Stimulated activated CD8-positive, alpha-beta memory T cell treated with anti-CD3 and anti-CD28 coated beads, Interleukin-7, amount 100 ng/mL, for 4 hours (primary cell): Measurements from ENCODE around the gene PCLO.

ENCODE experiments used
- DNase-seq, 2 donors: peaks; one replicate each; pipeline ENCODE4 v3.0.0-alpha.2; 2020; ENCODE audit warnings: low read depth in 2 of 2

Gene PCLO

DNA sequence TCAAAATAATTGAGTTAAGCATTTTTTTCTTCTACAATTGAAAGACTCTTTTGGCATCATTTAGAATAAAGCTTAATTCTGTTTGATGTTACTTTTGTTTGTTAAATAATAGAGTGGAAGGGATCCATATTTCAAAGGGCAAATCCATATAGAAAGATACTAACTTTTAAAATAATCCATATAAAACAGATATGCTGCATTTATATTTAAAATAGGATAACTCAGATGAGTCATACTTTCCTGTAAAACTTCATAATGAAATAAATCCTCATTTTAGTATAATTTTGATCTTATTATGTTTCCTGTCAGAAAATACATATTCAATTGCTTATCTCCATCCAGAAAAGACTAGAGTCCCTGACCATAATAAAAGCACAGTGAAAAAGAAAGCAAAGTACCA lies 323.6 kb downstream of the PCLO start:
- no peak for DNase-seq

DNA sequence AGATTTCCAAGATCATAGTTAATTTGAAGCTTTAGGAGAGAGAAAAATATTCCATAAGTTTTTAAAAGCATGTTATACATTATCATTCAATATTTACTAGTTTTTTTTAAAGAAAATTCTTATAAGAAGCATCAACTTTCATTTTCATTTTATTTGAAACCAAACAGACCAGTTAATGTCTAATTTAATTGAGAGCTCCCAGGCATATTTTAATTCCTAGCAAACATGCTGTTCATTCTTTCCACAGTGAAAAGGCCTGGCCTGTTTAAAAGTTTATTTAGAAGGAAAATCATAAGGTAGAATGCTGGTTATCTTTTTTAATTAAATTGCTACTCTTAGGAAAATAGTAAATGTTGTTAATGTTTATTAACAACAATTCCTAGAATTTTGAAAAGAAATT lies 324.4 kb downstream of the PCLO start:
- no peak for DNase-seq

DNA sequence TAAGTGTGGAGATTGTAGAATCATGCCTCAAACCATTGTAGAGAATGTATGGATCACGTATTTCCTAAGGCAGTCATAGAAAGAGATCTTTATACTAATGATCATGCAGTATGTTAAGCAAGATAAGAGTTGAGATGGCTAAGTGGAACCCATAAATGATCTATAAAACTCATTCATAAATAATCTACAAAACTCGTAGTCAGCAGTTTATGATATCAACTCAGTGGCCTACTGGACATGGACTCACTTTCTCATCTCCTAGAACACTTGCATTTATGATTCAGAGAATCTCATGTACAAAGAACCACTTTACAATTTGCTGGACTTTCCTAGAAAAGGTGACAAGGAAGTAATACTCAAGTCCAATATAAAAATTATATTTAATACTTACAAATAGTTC lies 339.6 kb downstream of the PCLO start:
- no peak for DNase-seq

DNA sequence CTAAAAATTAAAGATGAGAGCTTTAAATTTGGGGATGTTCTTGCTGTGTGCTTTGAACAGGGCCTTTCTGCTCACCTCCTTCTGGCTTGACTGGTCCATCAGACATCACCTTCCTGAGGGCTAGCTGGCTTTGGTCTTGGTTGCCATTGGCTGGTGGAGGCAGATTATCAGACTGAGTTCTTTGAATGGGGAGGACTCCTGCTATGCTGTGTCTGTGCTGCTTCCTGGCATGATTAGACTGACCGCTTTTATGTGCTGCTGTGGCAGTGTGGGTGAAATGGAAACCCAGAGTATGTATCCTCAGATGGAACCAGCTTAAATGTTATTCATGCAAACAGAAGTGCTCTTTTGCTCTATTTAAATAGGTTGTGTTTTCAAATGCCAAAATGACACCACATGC lies 341.6 kb downstream of the PCLO start:
- no peak for DNase-seq

DNA sequence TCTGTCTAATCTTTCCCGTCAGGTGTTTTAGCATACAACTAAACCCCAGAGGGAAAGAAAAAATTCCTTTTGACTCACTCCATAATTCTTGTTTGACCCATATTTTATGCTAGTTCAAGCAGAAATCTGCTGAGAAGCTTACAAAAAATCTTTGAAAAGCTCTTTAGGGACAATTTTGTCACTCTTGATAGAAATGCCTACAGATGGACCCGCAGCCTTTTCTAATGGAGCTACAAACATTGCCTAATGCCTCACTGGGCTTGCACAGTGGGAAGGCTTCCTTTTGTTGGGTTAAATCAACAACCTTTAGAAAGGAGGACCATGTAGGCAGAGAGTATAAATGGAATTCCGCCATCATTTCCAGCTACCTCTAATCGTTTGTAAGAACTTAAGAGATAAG lies 344.5 kb downstream of the PCLO start:
- no peak for DNase-seq

DNA sequence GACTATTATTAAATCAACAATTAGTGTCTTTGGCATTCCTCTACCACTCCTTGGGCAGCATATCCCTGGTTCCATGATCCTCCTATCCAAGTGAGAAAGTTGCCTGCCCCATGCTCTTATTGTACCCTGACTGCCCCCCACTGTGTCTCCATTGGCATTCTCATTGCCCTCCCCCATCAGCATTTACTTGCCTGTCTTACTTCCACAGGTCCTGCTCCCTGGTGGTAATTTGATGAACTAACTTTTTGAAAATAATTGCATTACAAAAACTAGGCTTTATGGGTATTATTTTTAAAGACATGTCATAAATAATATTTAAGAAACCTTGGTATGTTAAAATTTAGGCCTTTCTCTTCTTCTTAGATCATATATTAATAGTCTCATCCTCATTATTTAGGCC lies 346.4 kb downstream of the PCLO start:
- DNase-seq: no peak

DNA sequence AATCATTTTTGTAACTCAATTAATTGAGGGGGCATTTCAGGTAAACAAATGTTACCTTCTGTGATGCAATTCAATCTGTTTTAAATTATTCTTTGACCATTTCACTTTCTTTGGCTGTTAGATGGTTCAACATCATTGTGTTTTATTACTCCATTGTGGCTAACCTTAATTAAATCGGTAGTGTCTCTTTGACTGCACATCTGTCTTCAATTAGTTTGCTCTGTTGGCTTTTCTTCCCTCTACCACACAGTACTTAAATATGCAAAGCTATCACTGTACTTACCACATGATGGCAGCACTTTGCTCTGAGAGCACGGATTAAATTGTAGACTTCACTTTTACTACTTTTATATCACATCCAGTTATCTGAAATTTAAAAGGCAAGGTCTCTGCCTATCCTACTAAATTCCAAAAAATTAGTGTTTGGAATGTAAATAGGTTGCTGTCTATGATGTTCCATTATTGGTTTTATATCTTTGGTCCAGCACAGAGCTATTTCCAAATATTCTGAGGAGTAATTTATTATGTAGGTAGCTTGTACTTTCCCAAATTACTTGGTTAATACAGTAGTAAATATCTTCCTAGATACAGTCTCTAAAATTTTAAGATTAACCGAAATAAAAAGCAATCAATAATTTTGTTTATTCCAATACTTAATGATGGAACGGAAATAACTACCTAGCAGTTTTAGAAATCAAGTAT lies 352.0 kb downstream of the PCLO start:
- no peak for DNase-seq

DNA sequence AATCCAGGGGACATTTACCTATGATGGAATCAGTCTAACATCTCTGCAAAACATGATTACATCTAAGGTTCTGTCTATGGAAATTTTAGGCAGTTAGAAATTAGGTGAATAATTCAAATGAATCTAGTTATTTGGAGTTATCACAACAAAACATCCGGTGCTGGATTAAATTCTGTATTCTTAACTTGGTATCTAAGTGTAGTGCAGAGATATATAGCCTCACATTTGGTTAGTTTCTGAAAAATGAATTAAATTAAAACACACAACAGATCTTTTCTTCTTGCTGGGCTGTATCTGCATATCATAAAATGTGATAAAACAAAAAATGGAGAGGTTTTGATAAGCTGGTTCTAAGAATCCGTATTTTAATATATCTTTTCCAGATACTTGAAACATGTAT lies 354.1 kb downstream of the PCLO start:
- no peak for DNase-seq

DNA sequence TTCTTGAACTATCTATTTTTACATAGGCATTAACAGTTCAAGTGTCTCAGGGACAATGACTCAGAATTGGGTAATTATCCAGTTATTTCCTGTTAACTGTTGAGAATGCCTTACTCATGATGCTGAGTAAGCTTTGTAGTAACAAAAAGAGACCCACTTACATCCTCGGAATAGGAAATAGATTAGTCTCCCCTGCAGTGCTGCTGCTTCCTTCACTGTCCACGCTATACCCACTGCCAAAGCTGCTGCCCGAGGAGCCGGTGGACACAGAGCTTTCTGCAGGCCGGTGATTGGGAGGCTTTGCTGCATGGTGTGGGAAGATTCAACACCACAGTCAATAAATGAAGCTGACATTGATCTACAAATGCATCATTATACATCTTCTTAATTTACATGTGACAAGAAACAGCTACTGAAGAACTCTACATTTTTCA lies 357.1 kb downstream of the PCLO start:
- no peak for DNase-seq

DNA sequence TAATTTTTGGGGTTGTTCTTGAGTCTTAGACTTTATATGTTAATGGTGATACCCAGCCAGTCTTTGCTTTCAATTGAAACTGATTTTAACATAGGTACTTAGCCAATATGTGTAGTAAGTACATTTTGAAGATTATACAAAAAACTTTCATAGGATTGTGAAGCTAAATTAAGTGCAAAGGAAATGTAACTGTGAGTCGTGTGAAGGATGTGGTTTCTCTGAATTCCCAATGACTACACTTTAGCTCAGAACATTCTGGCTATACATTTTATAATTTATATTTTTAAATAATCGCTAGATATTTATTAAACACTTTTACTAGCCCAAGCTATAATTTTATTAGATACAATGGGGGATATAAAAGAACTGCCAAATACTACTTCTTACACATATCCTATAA lies 359.3 kb downstream of the PCLO start:
- DNase-seq: no peak

DNA sequence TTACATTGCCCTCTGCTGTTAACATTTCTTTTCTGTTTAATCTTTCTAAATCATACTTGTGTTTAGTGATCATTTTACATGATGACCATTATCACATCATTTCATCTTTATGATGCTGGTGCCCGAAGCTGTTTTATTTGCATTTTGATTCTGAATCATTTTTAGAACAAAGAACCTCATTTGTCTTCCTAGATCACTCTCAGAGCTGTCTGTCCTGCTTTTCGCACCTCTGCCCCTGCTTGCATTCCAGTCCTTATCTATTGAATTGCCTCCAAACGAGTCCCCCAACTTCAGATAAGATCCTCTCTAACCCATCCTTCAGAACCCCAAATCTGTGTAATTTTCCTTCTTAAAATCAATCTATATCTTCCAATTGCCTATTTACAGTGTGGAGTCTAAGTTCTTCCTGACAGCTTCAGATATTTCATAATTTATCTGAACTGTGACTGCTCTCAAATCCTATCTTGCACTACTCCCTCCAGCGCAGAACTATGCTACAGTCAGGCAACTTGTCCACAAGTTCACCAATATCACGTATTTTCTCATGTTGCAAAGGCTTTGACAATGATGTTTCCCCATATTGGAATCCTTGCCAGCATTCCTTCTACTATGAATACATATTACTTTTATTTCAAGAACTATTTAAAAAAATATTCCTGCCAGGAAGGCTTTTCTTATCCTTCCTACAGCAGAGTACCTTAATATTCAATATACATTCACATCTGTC lies 372.6 kb downstream of the PCLO start:
- DNase-seq: no peak

DNA sequence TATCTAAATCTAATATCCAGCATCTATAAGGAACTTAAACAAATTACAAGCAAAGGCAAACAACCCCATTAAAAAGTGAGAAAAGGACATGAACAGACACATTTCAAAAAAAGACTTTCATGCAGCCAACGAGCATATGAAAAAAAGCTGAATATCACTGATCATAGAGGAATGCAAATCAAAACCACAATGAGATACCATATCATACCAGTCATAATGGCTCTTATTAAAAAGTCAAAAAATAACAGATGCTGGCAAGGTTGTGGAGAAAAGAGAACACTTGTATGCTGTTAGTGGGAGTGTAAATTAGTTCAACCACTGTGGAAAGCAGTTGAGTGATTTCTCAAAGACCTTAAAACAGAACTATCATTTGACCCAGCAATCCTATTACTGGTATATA lies 384.7 kb downstream of the PCLO start:
- DNase-seq: no peak

DNA sequence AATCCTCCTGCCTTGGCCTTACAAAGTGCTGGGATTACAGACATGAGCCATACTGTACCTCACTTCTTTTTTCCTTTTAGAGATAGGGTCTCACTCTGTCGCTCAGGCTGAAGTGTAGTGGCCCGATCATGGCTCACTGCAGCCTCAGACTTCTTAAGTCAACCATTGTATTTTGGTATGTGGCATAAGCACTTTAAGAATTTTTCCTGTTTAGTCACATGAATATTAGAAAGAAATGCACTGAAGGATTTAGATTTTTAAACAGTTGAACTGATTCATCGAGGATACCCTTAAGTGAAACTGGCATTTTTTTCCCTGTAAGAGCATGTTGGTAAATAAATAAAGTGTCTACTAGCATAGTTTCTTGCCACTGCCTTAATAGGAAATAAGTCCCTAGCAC lies 399.8 kb downstream of the PCLO start:
- no peak for DNase-seq

DNA sequence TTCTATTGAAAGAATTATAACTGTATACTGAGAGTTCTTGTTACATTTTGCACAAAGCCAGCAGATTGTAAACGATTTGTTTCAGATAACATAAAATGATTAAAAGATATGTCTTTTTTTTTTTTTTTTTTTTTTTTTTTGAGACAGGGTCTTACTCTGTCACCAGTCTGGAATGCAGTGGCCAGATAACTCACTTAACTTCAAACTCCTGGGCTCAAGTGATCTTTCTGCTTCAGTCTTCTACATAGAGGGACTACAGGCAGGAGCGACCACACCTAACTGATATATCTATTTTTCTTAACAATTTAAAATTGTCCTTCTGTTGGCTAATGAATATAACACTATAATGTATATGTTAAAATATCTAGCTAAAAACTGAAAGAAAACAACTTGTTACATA lies 401.9 kb downstream of the PCLO start:
- DNase-seq: no peak

DNA sequence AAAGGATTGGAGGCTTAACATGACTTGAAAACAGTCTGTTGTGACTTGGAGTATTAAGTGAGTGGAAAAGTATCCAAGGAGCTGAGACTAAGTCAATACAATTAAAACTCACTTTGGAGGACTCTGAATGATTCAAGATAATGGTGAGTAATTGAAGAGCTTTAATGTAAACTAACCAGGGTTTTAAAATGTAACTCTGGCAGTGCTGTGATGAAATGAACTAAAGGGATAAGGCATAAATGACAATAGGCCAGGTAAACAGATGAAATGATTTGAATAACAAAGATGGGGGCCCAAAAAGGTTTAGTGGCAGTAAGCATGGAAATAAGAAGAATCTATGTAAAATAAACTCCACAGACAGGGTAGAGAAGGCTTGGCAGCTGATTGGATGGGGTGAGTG lies 402.6 kb downstream of the PCLO start:
- DNase-seq: no peak

DNA sequence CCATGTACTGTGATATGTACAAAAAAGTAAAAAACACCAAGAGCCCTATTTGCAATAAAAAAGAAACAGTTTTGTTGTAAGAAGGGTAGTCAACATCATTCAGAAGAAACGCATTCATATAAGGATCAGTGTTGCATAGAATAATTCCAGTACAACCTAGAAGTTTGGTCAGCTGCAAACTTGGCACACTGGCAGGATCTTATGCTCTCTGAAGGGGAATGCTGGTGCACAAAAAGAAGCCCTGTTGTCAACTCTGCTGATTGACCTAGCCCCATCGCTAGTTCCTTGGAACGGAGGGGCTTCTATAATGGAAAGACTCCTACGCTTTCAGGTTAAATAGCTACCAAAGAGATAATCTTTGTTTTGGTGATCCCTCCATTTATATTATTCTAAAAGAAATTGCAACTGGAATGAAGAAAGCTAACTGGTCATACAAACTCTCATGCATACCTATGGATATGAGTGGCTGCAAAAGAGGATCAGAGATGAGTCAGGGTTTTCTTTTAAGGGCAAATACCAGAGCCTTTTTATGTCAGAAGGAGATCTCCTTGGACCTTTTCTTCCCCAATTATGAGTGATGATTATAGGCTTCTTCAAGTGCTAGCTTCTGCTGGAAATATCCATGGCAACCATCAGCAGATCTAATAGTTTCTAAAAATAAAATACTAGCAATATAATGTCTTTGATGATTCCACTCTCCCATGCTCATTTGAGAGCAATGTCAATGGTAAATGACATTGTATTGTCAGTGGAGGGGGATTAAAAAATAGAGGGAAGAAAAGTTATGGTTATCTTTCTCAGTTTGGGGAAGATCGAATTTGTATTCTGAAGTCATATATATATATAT lies 406.8 kb downstream of the PCLO start:
- no peak for DNase-seq

DNA sequence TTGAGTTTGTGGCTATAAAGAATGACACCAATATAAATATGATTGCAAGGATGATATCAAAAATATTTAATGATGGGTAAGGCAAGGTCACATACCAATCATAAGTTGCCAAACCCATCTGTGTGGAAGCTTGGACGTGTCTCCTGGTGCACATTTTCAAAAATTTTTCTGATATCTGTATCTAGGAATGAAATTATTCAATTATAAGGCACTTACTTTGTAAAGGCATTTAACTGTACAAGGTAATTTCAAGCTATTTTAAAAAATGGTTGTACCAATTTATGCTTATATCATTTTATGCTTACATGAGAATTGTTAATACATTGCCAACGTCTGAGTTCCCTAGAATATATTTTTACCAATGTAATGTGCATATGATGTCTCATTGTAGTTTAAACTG lies 412.7 kb downstream of the PCLO start:
- DNase-seq: no peak

DNA sequence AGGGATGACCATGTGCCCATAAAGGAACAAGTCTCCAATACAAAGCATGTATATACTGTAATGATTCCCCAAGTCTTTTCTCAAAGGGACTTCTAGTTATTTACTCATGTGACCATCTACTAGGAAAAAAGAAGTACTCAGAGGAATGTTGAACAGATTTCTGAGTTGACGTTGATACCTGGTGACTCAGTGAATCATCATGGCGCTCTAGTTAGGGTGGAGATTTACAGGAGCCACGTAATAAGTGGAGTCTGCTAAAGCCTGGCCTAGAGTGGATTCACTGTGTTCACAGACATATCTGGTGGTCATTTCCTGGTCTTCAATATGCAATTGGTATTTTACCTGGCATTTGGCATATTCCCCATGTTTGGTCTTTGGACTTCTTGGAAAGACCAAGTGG lies 416.9 kb downstream of the PCLO start:
- DNase-seq: no peak

DNA sequence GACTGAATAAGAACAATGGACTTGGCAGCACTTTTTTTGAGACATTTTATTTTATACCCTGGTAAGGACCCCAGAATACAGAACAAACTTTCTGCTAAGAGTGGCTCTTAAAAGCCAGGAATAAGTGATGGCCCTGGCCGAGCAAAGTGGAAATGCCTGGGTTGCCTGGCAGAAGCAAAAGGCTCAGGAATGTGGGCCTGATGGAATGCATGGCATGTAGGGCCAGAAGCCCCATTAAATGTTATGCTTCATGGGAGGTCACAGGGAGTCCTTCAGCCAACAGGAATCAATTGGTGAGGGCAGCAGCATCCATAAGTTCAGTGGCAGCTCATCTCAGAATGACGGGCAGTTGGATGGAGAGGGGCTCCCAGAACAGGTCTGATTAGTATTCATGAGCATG lies 417.6 kb downstream of the PCLO start:
- no peak for DNase-seq

DNA sequence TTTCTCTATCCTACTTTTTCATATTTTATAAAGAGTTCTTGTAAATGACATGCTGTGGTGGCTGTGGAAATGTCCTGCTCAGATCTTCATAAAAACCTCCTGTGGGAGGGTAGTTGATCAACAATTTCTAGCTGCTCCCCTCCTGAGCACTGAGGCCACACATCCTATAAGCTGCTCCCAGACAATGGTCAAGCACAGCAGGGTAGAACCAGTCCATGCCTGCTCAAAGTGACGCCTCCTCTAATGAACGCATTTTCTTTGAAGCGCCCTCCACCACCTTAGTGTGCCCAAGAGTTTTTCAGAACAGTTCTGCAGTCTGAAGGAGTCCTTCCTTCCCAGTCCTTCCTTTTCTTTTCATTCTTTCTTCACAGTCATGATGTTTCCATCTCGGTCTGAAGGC lies 420.5 kb downstream of the PCLO start:
- no peak for DNase-seq

DNA sequence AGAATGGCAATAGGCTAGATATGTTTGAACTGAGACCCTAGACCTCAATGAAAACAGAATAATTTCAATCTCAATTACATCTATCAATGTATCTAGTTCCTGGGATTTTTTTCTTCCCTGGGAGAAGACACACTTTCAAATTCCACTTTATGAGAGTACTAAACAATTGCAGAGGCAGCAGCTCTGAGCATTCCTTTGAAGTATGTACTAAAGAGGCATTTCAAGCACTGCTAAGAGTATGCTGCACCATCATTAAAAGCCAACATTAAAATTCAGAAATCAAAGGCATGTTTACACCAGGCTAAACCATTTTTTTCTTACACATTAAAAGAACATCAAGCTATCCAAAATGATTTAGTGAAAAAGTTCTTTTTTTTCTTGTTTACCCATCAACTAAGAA lies 421.2 kb downstream of the PCLO start:
- DNase-seq: no peak

DNA sequence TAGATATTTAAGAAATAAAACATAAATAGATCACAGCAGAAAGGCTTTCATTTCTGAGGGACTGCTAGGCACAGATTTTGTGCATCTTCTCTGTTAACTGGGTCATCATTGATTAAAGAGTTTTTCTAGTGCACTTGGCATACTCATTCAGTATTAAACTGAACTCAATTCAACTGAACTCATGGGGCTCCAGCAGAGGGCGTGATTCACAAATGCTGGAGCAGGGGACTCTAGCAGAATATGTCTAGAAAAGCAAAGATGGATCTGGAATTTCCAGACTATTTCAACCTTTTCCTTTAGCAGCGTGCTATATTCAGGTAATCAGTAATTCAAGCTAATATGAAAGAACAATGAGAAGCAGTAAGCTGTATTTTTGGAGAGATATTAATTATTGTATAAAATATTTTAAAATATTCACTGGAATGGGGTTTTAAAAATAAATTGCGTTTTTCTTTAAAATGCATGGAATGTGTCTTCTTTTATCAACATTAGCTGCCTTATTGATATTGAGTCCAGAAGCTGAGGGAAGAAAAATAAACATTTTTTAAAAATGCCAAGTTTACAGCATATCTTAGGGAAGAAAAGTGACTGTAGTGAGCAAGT lies 422.3 kb downstream of the PCLO start:
- DNase-seq: no peak
